HEK293 (cell line): ENCODE results near the gene ZNF423.

Source experiments
- CTCF ChIA-PET: fragments of 350-600 bp; formaldehyde crosslinking; extraction: SDS; loops from one replicate; lab custom pipeline; 2021; ENCODE audit warnings: antibody characterized with exemption; lab: Yijun Ruan, JAX
- POLR2A ChIA-PET: fragments of 300-600 bp; formaldehyde crosslinking; extraction: SDS; loops from one replicate; lab custom pipeline; 2020; ENCODE audit warnings: antibody characterized with exemption, inconsistent platforms; lab: Yijun Ruan, JAX
- H3K27ac ChIP-seq: fragments of 200-500 bp; sonication (Bioruptor generic); 2 replicates; pipeline ENCODE4 v1.5.1; 2014; ENCODE audit warnings: low read depth, low read length, control low read depth, inconsistent platforms; ENCODE audit errors: extremely low read depth
- H3K36me3 ChIP-seq, 2 experiments: fragments of 200-500 bp in 1 of 2; sonication (Bioruptor generic) in 1 of 2; 1 replicate in 1 of 2; 2 replicates in 1 of 2; pipeline ENCODE4 v1.5.1; 2014 to 2017; ENCODE audit warnings: inconsistent platforms in 2 of 2, low read length in 2 of 2; ENCODE audit not compliant: control insufficient read depth in 2 of 2, insufficient read depth in 1 of 2
- H3K4me1 ChIP-seq: fragments of 200-500 bp; sonication (Bioruptor generic); 2 replicates; pipeline ENCODE4 v1.5.1; 2014; ENCODE audit warnings: mild to moderate bottlenecking, low read length, inconsistent platforms; ENCODE audit not compliant: control insufficient read depth, insufficient read depth
- H3K4me3 ChIP-seq: 2 replicates; pipeline ENCODE4 v1.5.1; 2011; ENCODE audit warnings: low read depth, mild to moderate bottlenecking, control low read depth, low read length, moderate library complexity
- H3K9me3 ChIP-seq: fragments of 200-500 bp; sonication (Bioruptor generic); 2 replicates; pipeline ENCODE4 v1.5.1; 2014; ENCODE audit warnings: low read depth, low read length, inconsistent platforms; ENCODE audit not compliant: control insufficient read depth, insufficient read depth
- CTCF ChIP-seq: fragments of 450-650 bp; formaldehyde crosslinking; IDR thresholded peaks from 2 replicates; pipeline ENCODE4 v1.5.1; 2016; ENCODE audit warnings: missing biosample characterization, missing genetic modification characterization
- GLIS1 ChIP-seq: fragments of 450-650 bp; formaldehyde crosslinking; IDR thresholded peaks from 2 replicates; pipeline ENCODE4 v1.5.1; 2016; ENCODE audit warnings: missing biosample characterization, missing genetic modification characterization
- HOXD13 ChIP-seq: sonication (generic); formaldehyde crosslinking; IDR thresholded peaks from 2 replicates; pipeline ENCODE4 v1.8.0; 2022; ENCODE audit warnings: missing genetic modification reagents, borderline replicate concordance
- INSM2 ChIP-seq: fragments of 450-650 bp; formaldehyde crosslinking; IDR thresholded peaks from 2 replicates; pipeline ENCODE4 v1.5.1; 2016; ENCODE audit warnings: missing biosample characterization, missing genetic modification characterization
- KLF7 ChIP-seq: fragments of 450-650 bp; formaldehyde crosslinking; IDR thresholded peaks from 2 replicates; pipeline ENCODE4 v1.5.1; 2016; ENCODE audit warnings: missing biosample characterization, missing genetic modification characterization, borderline replicate concordance
- KLF8 ChIP-seq: fragments of 450-650 bp; formaldehyde crosslinking; IDR thresholded peaks from 2 replicates; pipeline ENCODE4 v1.5.1; 2016; ENCODE audit warnings: missing biosample characterization, missing genetic modification characterization
- OSR2 ChIP-seq: fragments of 450-650 bp; formaldehyde crosslinking; IDR thresholded peaks from 2 replicates; pipeline ENCODE4 v1.5.1; 2016; ENCODE audit warnings: missing biosample characterization, missing genetic modification characterization
- OVOL3 ChIP-seq: fragments of 450-650 bp; formaldehyde crosslinking; IDR thresholded peaks from 2 replicates; pipeline ENCODE4 v1.5.1; 2016; ENCODE audit warnings: missing biosample characterization, missing genetic modification characterization
- RBAK ChIP-seq: fragments of 450-650 bp; formaldehyde crosslinking; IDR thresholded peaks from 2 replicates; pipeline ENCODE4 v1.5.1; 2016; ENCODE audit warnings: missing biosample characterization, missing genetic modification characterization
- ZBTB17 ChIP-seq: fragments of 450-650 bp; formaldehyde crosslinking; IDR thresholded peaks from 2 replicates; pipeline ENCODE4 v1.5.1; 2016; ENCODE audit warnings: missing biosample characterization, missing genetic modification characterization
- ZBTB44 ChIP-seq: fragments of 450-650 bp; IDR thresholded peaks from 2 replicates; pipeline ENCODE4 v1.5.1; 2018; ENCODE audit warnings: missing biosample characterization, mild to moderate bottlenecking, missing genetic modification characterization
- ZNF146 ChIP-seq: fragments of 450-650 bp; formaldehyde crosslinking; IDR thresholded peaks from 2 replicates; pipeline ENCODE4 v1.5.1; 2016; ENCODE audit warnings: missing biosample characterization, missing genetic modification characterization
- ZNF157 ChIP-seq: fragments of 450-650 bp; formaldehyde crosslinking; IDR thresholded peaks from 2 replicates; pipeline ENCODE4 v1.5.1; 2016; ENCODE audit warnings: missing biosample characterization, missing genetic modification characterization
- ZNF169 ChIP-seq: fragments of 450-650 bp; formaldehyde crosslinking; IDR thresholded peaks from 2 replicates; pipeline ENCODE4 v1.5.1; 2016; ENCODE audit warnings: missing biosample characterization, missing genetic modification characterization
- ZNF2 ChIP-seq: fragments of 450-650 bp; formaldehyde crosslinking; IDR thresholded peaks from 2 replicates; pipeline ENCODE4 v1.5.1; 2016; ENCODE audit warnings: missing biosample characterization, missing genetic modification characterization
- ZNF280D ChIP-seq: fragments of 450-650 bp; formaldehyde crosslinking; IDR thresholded peaks from 2 replicates; pipeline ENCODE4 v1.5.1; 2016; ENCODE audit warnings: missing biosample characterization, missing genetic modification characterization
- ZNF350 ChIP-seq: fragments of 450-650 bp; formaldehyde crosslinking; IDR thresholded peaks from 2 replicates; pipeline ENCODE4 v1.5.0; 2017; ENCODE audit warnings: missing biosample characterization, mild to moderate bottlenecking, missing genetic modification characterization
- ZNF394 ChIP-seq: fragments of 450-650 bp; formaldehyde crosslinking; IDR thresholded peaks from 2 replicates; pipeline ENCODE4 v1.5.1; 2016; ENCODE audit warnings: missing biosample characterization, missing genetic modification characterization, mild to moderate bottlenecking, moderate library complexity, borderline replicate concordance
- ZNF510 ChIP-seq: fragments of 450-650 bp; formaldehyde crosslinking; IDR thresholded peaks from 2 replicates; pipeline ENCODE4 v1.5.1; 2018; ENCODE audit warnings: mild to moderate bottlenecking, missing genetic modification characterization, missing biosample characterization; ENCODE audit not compliant: insufficient replicate concordance
- ZNF530 ChIP-seq: fragments of 450-650 bp; formaldehyde crosslinking; IDR thresholded peaks from 2 replicates; pipeline ENCODE4 v1.5.1; 2016; ENCODE audit warnings: low read depth, missing biosample characterization, missing genetic modification characterization
- ZNF548 ChIP-seq: fragments of 450-650 bp; formaldehyde crosslinking; IDR thresholded peaks from 2 replicates; pipeline ENCODE4 v1.5.1; 2016; ENCODE audit warnings: missing biosample characterization, missing genetic modification characterization
- ZNF555 ChIP-seq: fragments of 450-650 bp; formaldehyde crosslinking; conservative IDR thresholded peaks from 2 replicates; pipeline ENCODE4 v1.5.1; 2017; ENCODE audit warnings: missing biosample characterization, mild to moderate bottlenecking, missing genetic modification characterization, inconsistent platforms
- ZNF585B ChIP-seq: fragments of 450-650 bp; formaldehyde crosslinking; IDR thresholded peaks from 2 replicates; pipeline ENCODE4 v1.5.1; 2016; ENCODE audit warnings: missing biosample characterization, missing genetic modification characterization
- ZNF610 ChIP-seq: fragments of 450-650 bp; formaldehyde crosslinking; IDR thresholded peaks from 2 replicates; pipeline ENCODE4 v1.5.1; 2016; ENCODE audit warnings: missing biosample characterization, missing genetic modification characterization, borderline replicate concordance
- ZNF624 ChIP-seq: fragments of 450-650 bp; formaldehyde crosslinking; IDR thresholded peaks from 2 replicates; pipeline ENCODE4 v1.5.1; 2017; ENCODE audit warnings: missing biosample characterization, missing genetic modification characterization
- ZNF707 ChIP-seq: fragments of 450-650 bp; formaldehyde crosslinking; IDR thresholded peaks from 2 replicates; pipeline ENCODE4 v1.5.1; 2016; ENCODE audit warnings: missing biosample characterization, missing genetic modification characterization
- ZNF776 ChIP-seq: fragments of 450-650 bp; formaldehyde crosslinking; IDR thresholded peaks from 2 replicates; pipeline ENCODE4 v1.5.0; 2017; ENCODE audit warnings: missing biosample characterization, missing genetic modification characterization, borderline replicate concordance
- ZSCAN18 ChIP-seq: fragments of 450-650 bp; formaldehyde crosslinking; IDR thresholded peaks from 2 replicates; pipeline ENCODE4 v1.5.1; 2016; ENCODE audit warnings: missing biosample characterization, missing genetic modification characterization

Gene ZNF423

GRCh38 chr16:49832177-49832576 is 23.7 kb downstream of the ZNF423 start:
- CTCF ChIA-PET: interaction anchor here (0.6 kb wide), 1 partner anchor 275 kb away, joined by 3 read pairs; no protein-coding TSS in a partner anchor
- no peak overlapping the region for H3K4me3 ChIP-seq
- no peak overlapping the region for H3K27ac ChIP-seq
- TF ChIP-seq RBAK (tag by site-specific recombination) (no peak), ZNF776 (no peak), ZNF169 (tag by site-specific recombination) (no peak), ZBTB17 (tag by site-specific recombination) (no peak), ZNF548 (no peak), ZNF350 (tag by site-specific recombination) (no peak), ZNF146 (tag by site-specific recombination) (no peak), ZNF394 (tag by site-specific recombination) (no peak), ZNF624 (tag by site-specific recombination) (no peak), KLF7 (tag by site-specific recombination) (no peak)
- POLR2A ChIA-PET: no interaction called here
- H3K4me1 ChIP-seq: no peaks in the 10 kb centered on the region
- no peaks in the 10 kb centered on the region for H3K36me3 ChIP-seq
- H3K9me3 ChIP-seq: no peaks in the 10 kb centered on the region

GRCh38 chr16:49830873-49831272 is 25.0 kb downstream of the ZNF423 start:
- no peaks in the 10 kb centered on the region for H3K9me3 ChIP-seq
- H3K27ac ChIP-seq: no peak overlapping the region
- H3K4me1 ChIP-seq: no peaks in the 10 kb centered on the region
- POLR2A ChIA-PET: no interaction called here
- H3K36me3 ChIP-seq: no peaks in the 10 kb centered on the region
- H3K4me3 ChIP-seq: no peak overlapping the region
- CTCF ChIA-PET: interaction anchor here (0.5 kb wide), 1 partner anchor 37 kb away, joined by 3 read pairs; no protein-coding TSS in a partner anchor
- TF ChIP-seq CTCF (tag by site-specific recombination): no peak
- no peak for TF ChIP-seq OVOL3 (tag by site-specific recombination)
- no peak for TF ChIP-seq ZNF2 (tag by site-specific recombination)
- no peak for TF ChIP-seq ZNF157 (tag by site-specific recombination)
- TF ChIP-seq ZSCAN18 (tag by site-specific recombination): no peak
- no peak for TF ChIP-seq HOXD13
- no peak for TF ChIP-seq ZNF585B
- TF ChIP-seq ZNF394 (tag by site-specific recombination): no peak
- TF ChIP-seq ZNF610 (tag by site-specific recombination): no peak
- TF ChIP-seq ZNF510 (tag by site-specific recombination): no peak
- no peak for TF ChIP-seq ZNF707
- TF ChIP-seq OSR2 (tag by site-specific recombination): no peak
- TF ChIP-seq ZNF530 (tag by site-specific recombination): no peak
- no peak for TF ChIP-seq ZNF280D (tag by site-specific recombination)
- TF ChIP-seq ZNF555: no peak
- no peak for TF ChIP-seq ZBTB44 (tag by site-specific recombination)
- TF ChIP-seq GLIS1 (tag by site-specific recombination): no peak
- TF ChIP-seq INSM2 (tag by site-specific recombination): no peak
- no peak for TF ChIP-seq KLF8 (tag by site-specific recombination)
